HepG2 (cell line): ENCODE results near the gene RMRP. TPM values are rescaled to one million over a fixed set of nuclear protein-coding genes. Genes with fewer than 3 reads are reported as not detected.

Experiments used
- CBX1 ChIP-seq: IDR thresholded peaks from one replicate; pipeline ENCODE4 v1.6.1; 2016; ENCODE audit warnings: antibody characterized with exemption, low read depth
- HDAC6 ChIP-seq: fragments of 200-600 bp; sonication (generic); IDR thresholded peaks from 2 replicates; pipeline ENCODE4 v1.7.0; 2017; ENCODE audit warnings: mild to moderate bottlenecking, antibody characterized with exemption, low read length, low read depth
- HNF4A ChIP-seq: sonication (generic); formaldehyde crosslinking; IDR thresholded peaks from 2 replicates; pipeline ENCODE4 v1.4.0; 2020; ENCODE audit warnings: missing genetic modification reagents
- IKZF4 ChIP-seq: sonication (generic); formaldehyde crosslinking; IDR thresholded peaks from 2 replicates; pipeline ENCODE4 v1.5.1; 2020; ENCODE audit warnings: borderline replicate concordance, mild to moderate bottlenecking, low read depth, missing genetic modification reagents; ENCODE audit errors: not compliant biosample characterization
- KLF16 ChIP-seq, 2 experiments: sonication (generic) in 1 of 2; formaldehyde crosslinking in 1 of 2; IDR thresholded peaks; 2 replicates each; pipeline versions ENCODE4 v1.6.1 to v1.8.0; 2016 to 2023; ENCODE audit warnings: missing genetic modification reagents in 2 of 2, missing compliant biosample characterization in 1 of 2
- MXD3 ChIP-seq: IDR thresholded peaks from 2 replicates; pipeline ENCODE4 v1.6.1; 2016; ENCODE audit warnings: mild to moderate bottlenecking, missing biosample characterization, missing genetic modification reagents
- NBN ChIP-seq: fragments of 450-650 bp; conservative IDR thresholded peaks from 2 replicates; pipeline ENCODE4 v1.6.1; 2017
- REL ChIP-seq: sonication (generic); formaldehyde crosslinking; conservative IDR thresholded peaks from 2 replicates; pipeline ENCODE4 v1.8.0; 2022; ENCODE audit warnings: mild to moderate bottlenecking, missing genetic modification reagents, moderate library complexity
- REST ChIP-seq, 2 experiments: IDR thresholded peaks; 2 replicates each; pipeline ENCODE4 v1.6.1; 2011 to 2012; ENCODE audit warnings: low read length in 2 of 2, borderline replicate concordance in 1 of 2, low read depth in 1 of 2, mild to moderate bottlenecking in 1 of 2, moderate library complexity in 1 of 2
- SMARCC2 ChIP-seq: fragments of 450-650 bp; IDR thresholded peaks from 2 replicates; pipeline ENCODE4 v1.6.1; 2017; ENCODE audit warnings: antibody characterized with exemption, mild to moderate bottlenecking
- TBX3 ChIP-seq: fragments of 450-650 bp; IDR thresholded peaks from 2 replicates; pipeline ENCODE4 v1.6.1; 2017; ENCODE audit warnings: antibody characterized with exemption, mild to moderate bottlenecking, inconsistent platforms, borderline replicate concordance
- TCF7 ChIP-seq: sonication (generic); IDR thresholded peaks from 2 replicates; pipeline ENCODE4 v1.6.1; 2016; ENCODE audit warnings: antibody characterized with exemption, low read depth
- ZNF136 ChIP-seq: sonication (generic); formaldehyde crosslinking; IDR thresholded peaks from 2 replicates; pipeline ENCODE4 v1.8.1; 2022; ENCODE audit warnings: low read depth, mild to moderate bottlenecking, moderate library complexity, missing genetic modification reagents
- ZNF331 ChIP-seq: sonication (generic); formaldehyde crosslinking; IDR thresholded peaks from 2 replicates; pipeline ENCODE4 v1.4.0; 2020; ENCODE audit warnings: missing genetic modification reagents
- polyA plus RNA-seq, 8 experiments: library from polyadenylated mRNA; depleted of rRNA in 3 of 8; stranded (reverse) in 7 of 8; unstranded in 1 of 8; fragments of >200 nt; fragmentation: Illumina TruSeq in 4 of 8; extraction: Trizol in 4 of 8; gene quantifications; 2 replicates each; pipeline versions ENCODE4 v1.2.1 to v1.2.3, GENCODE V29; 2011 to 2016; ENCODE audit warnings: low read depth in 4 of 8, missing spikeins in 1 of 8, mixed read lengths in 1 of 8; ENCODE audit not compliant: insufficient read depth in 1 of 8
- total RNA-seq, 5 experiments: library from RNA; depleted of rRNA; stranded (reverse); fragments of >200 nt; fragmentation: Illumina TruSeq; extraction: Trizol; gene quantifications; 2 replicates each; pipeline ENCODE4 v1.2.3, GENCODE V29; 2016; ENCODE audit warnings: low read depth in 1 of 5
- TF ChIP-seq, protein P1 (sequence below): sonication (generic); formaldehyde crosslinking; IDR thresholded peaks from 2 replicates; pipeline ENCODE4 v1.5.0; 2020; ENCODE audit warnings: missing genetic modification reagents
- TF ChIP-seq, protein P2 (sequence below): sonication (generic); formaldehyde crosslinking; IDR thresholded peaks from 2 replicates; pipeline ENCODE4 v1.4.0; 2020; ENCODE audit warnings: missing genetic modification reagents, low read depth, mild to moderate bottlenecking, borderline replicate concordance
- TF ChIP-seq, protein P3 (sequence below): sonication (generic); formaldehyde crosslinking; conservative IDR thresholded peaks from 2 replicates; pipeline ENCODE4 v1.8.0; 2022; ENCODE audit warnings: low read depth, missing genetic modification reagents
- TF ChIP-seq, protein P4 (sequence below): sonication (generic); IDR thresholded peaks from 2 replicates; pipeline ENCODE4 v1.6.1; 2016; ENCODE audit warnings: low read depth, borderline replicate concordance

RMRP gene
- total and polyA plus RNA-seq, 2 of the 13 experiments (the other 11 are each of a cell fraction or from before 2014, with no cell fraction given): 51.4 to 4,025 TPM

GRCh38 chr9:35669331-35670145 is 11.7 kb upstream of the RMRP start (continued):
- TF ChIP-seq, protein P1, sequence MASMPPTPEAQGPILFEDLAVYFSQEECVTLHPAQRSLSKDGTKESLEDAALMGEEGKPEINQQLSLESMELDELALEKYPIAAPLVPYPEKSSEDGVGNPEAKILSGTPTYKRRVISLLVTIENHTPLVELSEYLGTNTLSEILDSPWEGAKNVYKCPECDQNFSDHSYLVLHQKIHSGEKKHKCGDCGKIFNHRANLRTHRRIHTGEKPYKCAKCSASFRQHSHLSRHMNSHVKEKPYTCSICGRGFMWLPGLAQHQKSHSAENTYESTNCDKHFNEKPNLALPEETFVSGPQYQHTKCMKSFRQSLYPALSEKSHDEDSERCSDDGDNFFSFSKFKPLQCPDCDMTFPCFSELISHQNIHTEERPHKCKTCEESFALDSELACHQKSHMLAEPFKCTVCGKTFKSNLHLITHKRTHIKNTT (CRISPR knock-in tag): no peak
- TF ChIP-seq KLF16 (CRISPR knock-in tag; IDR thresholded peaks at IDR 0.05) (no peak; a peak in 1 of 4 replicates), HDAC6 (no peak), REST (IDR thresholded peaks at IDR 0.05; ENCODE audit: borderline replicate concordance in 1 of 2, low read depth in 1 of 2, low read length in 2 of 2) (no peak), ZNF136 (CRISPR knock-in tag) (no peak), MXD3 (CRISPR knock-in tag) (no peak), TBX3 (no peak), ZNF331 (CRISPR knock-in tag) (peak; percentile 87), SMARCC2 (no peak), TCF7 (no peak), HNF4A (peak; percentile 93), REL (no peak), IKZF4 (CRISPR knock-in tag) (no peak), CBX1 (peak; percentile 19), NBN (no peak)
- TF ChIP-seq, protein P2, sequence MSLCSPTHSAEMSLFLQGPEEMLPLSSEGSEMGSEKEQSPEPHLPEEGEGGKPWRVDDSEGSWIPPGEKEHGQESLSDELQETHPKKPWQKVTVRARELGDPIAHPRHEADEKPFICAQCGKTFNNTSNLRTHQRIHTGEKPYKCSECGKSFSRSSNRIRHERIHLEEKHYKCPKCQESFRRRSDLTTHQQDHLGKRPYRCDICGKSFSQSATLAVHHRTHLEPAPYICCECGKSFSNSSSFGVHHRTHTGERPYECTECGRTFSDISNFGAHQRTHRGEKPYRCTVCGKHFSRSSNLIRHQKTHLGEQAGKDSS (CRISPR knock-in tag): no peak
- TF ChIP-seq, protein P3, sequence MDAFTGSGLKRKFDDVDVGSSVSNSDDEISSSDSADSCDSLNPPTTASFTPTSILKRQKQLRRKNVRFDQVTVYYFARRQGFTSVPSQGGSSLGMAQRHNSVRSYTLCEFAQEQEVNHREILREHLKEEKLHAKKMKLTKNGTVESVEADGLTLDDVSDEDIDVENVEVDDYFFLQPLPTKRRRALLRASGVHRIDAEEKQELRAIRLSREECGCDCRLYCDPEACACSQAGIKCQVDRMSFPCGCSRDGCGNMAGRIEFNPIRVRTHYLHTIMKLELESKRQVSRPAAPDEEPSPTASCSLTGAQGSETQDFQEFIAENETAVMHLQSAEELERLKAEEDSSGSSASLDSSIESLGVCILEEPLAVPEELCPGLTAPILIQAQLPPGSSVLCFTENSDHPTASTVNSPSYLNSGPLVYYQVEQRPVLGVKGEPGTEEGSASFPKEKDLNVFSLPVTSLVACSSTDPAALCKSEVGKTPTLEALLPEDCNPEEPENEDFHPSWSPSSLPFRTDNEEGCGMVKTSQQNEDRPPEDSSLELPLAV (CRISPR knock-in tag): no peak
- TF ChIP-seq, protein P4, sequence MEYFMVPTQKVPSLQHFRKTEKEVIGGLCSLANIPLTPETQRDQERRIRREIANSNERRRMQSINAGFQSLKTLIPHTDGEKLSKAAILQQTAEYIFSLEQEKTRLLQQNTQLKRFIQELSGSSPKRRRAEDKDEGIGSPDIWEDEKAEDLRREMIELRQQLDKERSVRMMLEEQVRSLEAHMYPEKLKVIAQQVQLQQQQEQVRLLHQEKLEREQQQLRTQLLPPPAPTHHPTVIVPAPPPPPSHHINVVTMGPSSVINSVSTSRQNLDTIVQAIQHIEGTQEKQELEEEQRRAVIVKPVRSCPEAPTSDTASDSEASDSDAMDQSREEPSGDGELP: no peak; the same call in 1 of the 2 replicates
